ENCODE measurements around the gene TBCB.

The TBCB gene

GRCh38 chr19:36081385-36081784 lies 33.9 kb upstream of the TBCB start:
- Mint-ChIP-seq H3K27ac (no peak overlapping the region), H3K9me3 (no peaks in the 10 kb centered on the region), H3K27me3 (ENCODE audit: low read depth) (no peaks in the 10 kb centered on the region), H3K4me1 (no peaks in the 10 kb centered on the region), H3K36me3 (ENCODE audit: low read depth) (peaks cover 20% of the 10 kb centered on the region), H3K4me3 (no peak overlapping the region)
- TF ChIP-seq CTCF (IDR thresholded peaks at IDR 0.05; ENCODE audit: unreplicated experiment in 3 of 3), result no peak

- H3K9me3 Mint-ChIP-seq, result no peaks in the 10 kb centered on the region
- no peak for TF ChIP-seq CTCF (IDR thresholded peaks at IDR 0.05; ENCODE audit: unreplicated experiment in 3 of 3)
- H3K4me1 Mint-ChIP-seq, result no peaks in the 10 kb centered on the region
- no peaks in the 10 kb centered on the region for H3K27me3 Mint-ChIP-seq (ENCODE audit: low read depth)
- peaks cover 20% of the 10 kb centered on the region for H3K36me3 Mint-ChIP-seq (ENCODE audit: low read depth)
- H3K4me3 Mint-ChIP-seq, result no peak overlapping the region
- no peak overlapping the region for H3K27ac Mint-ChIP-seq
These were observed 33.4 kb upstream of the TBCB start for GRCh38 chr19:36081894-36082293.

- peaks cover 20% of the 10 kb centered on the region for H3K36me3 Mint-ChIP-seq (ENCODE audit: low read depth)
- TF ChIP-seq CTCF (IDR thresholded peaks at IDR 0.05; ENCODE audit: unreplicated experiment in 3 of 3), result no peak
- H3K4me1 Mint-ChIP-seq, result no peaks in the 10 kb centered on the region
- H3K27me3 Mint-ChIP-seq (ENCODE audit: low read depth), result no peaks in the 10 kb centered on the region
- H3K27ac Mint-ChIP-seq, result no peak overlapping the region
- no peak overlapping the region for H3K4me3 Mint-ChIP-seq
- H3K9me3 Mint-ChIP-seq, result no peaks in the 10 kb centered on the region
These were observed 32.4 kb upstream of the TBCB start for GRCh38 chr19:36082916-36083315.

GRCh38 chr19:36084231-36085009 lies 30.8 kb upstream of the TBCB start:
- H3K9me3 Mint-ChIP-seq, result no peaks in the 10 kb centered on the region
- H3K4me1 Mint-ChIP-seq, result no peaks in the 10 kb centered on the region
- peaks cover 22% of the 10 kb centered on the region for H3K36me3 Mint-ChIP-seq (ENCODE audit: low read depth)
- no peak overlapping the region for H3K27ac Mint-ChIP-seq
- H3K4me3 Mint-ChIP-seq, result no peak overlapping the region
- no peak for TF ChIP-seq CTCF (IDR thresholded peaks at IDR 0.05; ENCODE audit: unreplicated experiment in 3 of 3)
- no peaks in the 10 kb centered on the region for H3K27me3 Mint-ChIP-seq (ENCODE audit: low read depth)

- H3K27me3 Mint-ChIP-seq (ENCODE audit: low read depth), result no peaks in the 10 kb centered on the region
- no peaks in the 10 kb centered on the region for H3K9me3 Mint-ChIP-seq
- H3K27ac Mint-ChIP-seq, result no peak overlapping the region
- peaks cover 19% of the 10 kb centered on the region for H3K36me3 Mint-ChIP-seq (ENCODE audit: low read depth)
- no peak overlapping the region for H3K4me3 Mint-ChIP-seq
- no peak for TF ChIP-seq CTCF (IDR thresholded peaks at IDR 0.05; ENCODE audit: unreplicated experiment in 3 of 3)
- no peaks in the 10 kb centered on the region for H3K4me1 Mint-ChIP-seq
These were observed 28.9 kb upstream of the TBCB start for GRCh38 chr19:36086326-36086725.

GRCh38 chr19:36089847-36090246 lies 25.4 kb upstream of the TBCB start:
- TF ChIP-seq CTCF (IDR thresholded peaks at IDR 0.05; ENCODE audit: unreplicated experiment in 3 of 3), result no peak
- Mint-ChIP-seq H3K4me3 (no peak overlapping the region), H3K27me3 (ENCODE audit: low read depth) (peaks cover 3% of the 10 kb centered on the region), H3K9me3 (no peaks in the 10 kb centered on the region), H3K27ac (no peak overlapping the region), H3K36me3 (ENCODE audit: low read depth) (peaks cover 22% of the 10 kb centered on the region), H3K4me1 (no peaks in the 10 kb centered on the region)

Measured in nephron (organoid).